ENCODE data around the gene MELTF.
A peak's percentile ranks its signal among the peaks of the same experiment; 100 is the strongest.

Gene MELTF

GRCh38 chr3:196990601-196991007, 39.0 kb downstream of the MELTF start:
- no peak overlapping the region for H3K4me3 ChIP-seq (ENCODE audit: insufficient read depth, low read length, poor library complexity, severe bottlenecking)
- no peaks in the 10 kb centered on the region for H3F3A ChIP-seq (ENCODE audit: insufficient read depth)
- H3K9me2 ChIP-seq (replicated peaks; ENCODE audit: insufficient read depth, low read length) = no peaks in the 10 kb centered on the region
- H3K27ac ChIP-seq (ENCODE audit: low read depth, low read length) = no peak overlapping the region
- no peaks in the 10 kb centered on the region for H3K9me3 ChIP-seq (ENCODE audit: insufficient read depth, low read length)
- no peak overlapping the region for H3K9ac ChIP-seq (ENCODE audit: low read length)
- no peaks in the 10 kb centered on the region for H3K27me3 ChIP-seq (ENCODE audit: low read length)
- H3K79me2 ChIP-seq (ENCODE audit: insufficient read depth, low read length) = no peaks in the 10 kb centered on the region
- no peak overlapping the region for H2AFZ ChIP-seq (ENCODE audit: low read depth, low read length, severe bottlenecking)
- H4K20me1 ChIP-seq (ENCODE audit: low read depth, low read length) = no peaks in the 10 kb centered on the region
- H3K36me3 ChIP-seq (ENCODE audit: low read length) = no peaks in the 10 kb centered on the region
- TF ChIP-seq CTCF (IDR thresholded peaks at IDR 0.05; ENCODE audit: insufficient read depth, low read length, poor library complexity, severe bottlenecking) = no peak
- no peak for TF ChIP-seq EZH2phosphoT487 (conservative IDR thresholded peaks at IDR 0.05; ENCODE audit: low read length)
- H3K4me2 ChIP-seq (ENCODE audit: low read depth, low read length, poor library complexity, severe bottlenecking) = no peak overlapping the region

GRCh38 chr3:196989721-196990262, 39.8 kb downstream of the MELTF start:
- Histone ChIP-seq H3K9me3 (ENCODE audit: insufficient read depth, low read length) (no peaks in the 10 kb centered on the region), H3F3A (ENCODE audit: insufficient read depth) (no peaks in the 10 kb centered on the region), H4K20me1 (ENCODE audit: low read depth, low read length) (no peaks in the 10 kb centered on the region), H3K27me3 (ENCODE audit: low read length) (no peaks in the 10 kb centered on the region), H3K9me2 (replicated peaks; ENCODE audit: insufficient read depth, low read length) (no peaks in the 10 kb centered on the region), H3K36me3 (ENCODE audit: low read length) (no peaks in the 10 kb centered on the region), H3K79me2 (ENCODE audit: insufficient read depth, low read length) (no peaks in the 10 kb centered on the region), H3K9ac (ENCODE audit: low read length) (no peak overlapping the region), H2AFZ (ENCODE audit: low read depth, low read length, severe bottlenecking) (no peak overlapping the region), H3K27ac (ENCODE audit: low read depth, low read length) (no peak overlapping the region), H3K4me2 (ENCODE audit: low read depth, low read length, poor library complexity, severe bottlenecking) (no peak overlapping the region), H3K4me3 (ENCODE audit: insufficient read depth, low read length, poor library complexity, severe bottlenecking) (no peak overlapping the region)
- TF ChIP-seq EZH2phosphoT487 (conservative IDR thresholded peaks at IDR 0.05; ENCODE audit: low read length) = no peak
- TF ChIP-seq CTCF (IDR thresholded peaks at IDR 0.05; ENCODE audit: insufficient read depth, low read length, poor library complexity, severe bottlenecking) = no peak

- Histone ChIP-seq H3K9me2 (replicated peaks; ENCODE audit: insufficient read depth, low read length) (no peaks in the 10 kb centered on the region), H3K4me2 (ENCODE audit: low read depth, low read length, poor library complexity, severe bottlenecking) (no peak overlapping the region), H3K27me3 (ENCODE audit: low read length) (no peaks in the 10 kb centered on the region), H3F3A (ENCODE audit: insufficient read depth) (no peaks in the 10 kb centered on the region), H3K79me2 (ENCODE audit: insufficient read depth, low read length) (no peaks in the 10 kb centered on the region), H3K27ac (ENCODE audit: low read depth, low read length) (no peak overlapping the region), H3K36me3 (ENCODE audit: low read length) (no peaks in the 10 kb centered on the region), H4K20me1 (ENCODE audit: low read depth, low read length) (no peaks in the 10 kb centered on the region), H3K9me3 (ENCODE audit: insufficient read depth, low read length) (0 out of 2 replicates have a peak, but pooled peaks cover 2% of the 10 kb centered on the region), H2AFZ (ENCODE audit: low read depth, low read length, severe bottlenecking) (no peak overlapping the region), H3K4me3 (ENCODE audit: insufficient read depth, low read length, poor library complexity, severe bottlenecking) (no peak overlapping the region), H3K9ac (ENCODE audit: low read length) (no peak overlapping the region)
- TF ChIP-seq EZH2phosphoT487 (conservative IDR thresholded peaks at IDR 0.05; ENCODE audit: low read length) = no peak
- peak; percentile 17 for TF ChIP-seq CTCF (IDR thresholded peaks at IDR 0.05; ENCODE audit: insufficient read depth, low read length, poor library complexity, severe bottlenecking)
Measured at GRCh38 chr3:196988241-196989029, 41.2 kb downstream of the MELTF start.

Data from SU-DHL-6 (cell line).